Stimulated activated CD4-positive, alpha-beta T cell treated with anti-CD3 and anti-CD28 coated beads, Interleukin-12 subunit alpha, Interleukin-12 subunit beta, amount 100 ng/mL, for 48 hours (primary cell): Measurements from ENCODE around the gene ZC2HC1C.

ENCODE experiments used
- DNase-seq, 3 donors: peaks; one replicate each; pipeline ENCODE4 v3.0.0-alpha.2; 2020; ENCODE audit warnings: low read depth in 2 of 3, low spot score in 1 of 3

ZC2HC1C gene

DNA sequence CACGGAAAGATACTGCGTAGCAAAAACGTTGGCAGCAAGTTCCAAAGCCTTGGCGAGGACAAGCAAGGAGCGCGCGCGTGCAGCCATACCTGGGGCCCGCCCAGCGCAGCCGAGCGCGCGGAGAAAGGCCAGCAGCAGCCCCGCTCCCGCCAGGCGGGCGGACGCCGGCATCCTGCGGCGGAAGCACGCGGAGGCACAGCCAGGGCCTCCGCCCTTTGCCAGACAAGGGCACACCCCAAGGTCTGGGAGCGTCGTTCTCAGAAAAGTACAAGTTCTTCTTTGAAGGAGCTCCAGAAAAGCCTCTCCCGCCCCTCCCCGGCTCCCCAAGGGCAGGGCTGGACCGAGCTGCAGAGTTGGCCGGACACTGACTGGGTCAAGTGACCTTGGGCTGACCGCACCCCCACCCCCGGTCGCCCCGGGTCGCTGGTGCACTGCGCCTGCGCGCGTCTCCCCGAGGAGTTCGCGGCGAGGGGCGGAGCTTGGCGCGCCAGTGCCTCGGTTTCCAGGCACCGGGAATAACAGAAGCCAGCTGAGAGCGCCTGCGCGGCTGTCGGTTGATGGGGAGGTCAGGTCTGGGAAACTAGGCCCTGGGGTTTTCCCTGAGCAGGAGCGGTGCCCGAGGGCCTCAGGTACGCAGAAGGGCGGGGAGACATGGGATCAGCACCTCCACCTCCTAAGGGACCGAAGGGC, at the start of gene ZC2HC1C:
ZC2HC1C (plus strand) TSS at position 521 of the 690 bp plus-strand sequence. CDS start 933 bp downstream, outside the sequence.
- peak; percentile 45 to 76 (median 58) for DNase-seq

DNA sequence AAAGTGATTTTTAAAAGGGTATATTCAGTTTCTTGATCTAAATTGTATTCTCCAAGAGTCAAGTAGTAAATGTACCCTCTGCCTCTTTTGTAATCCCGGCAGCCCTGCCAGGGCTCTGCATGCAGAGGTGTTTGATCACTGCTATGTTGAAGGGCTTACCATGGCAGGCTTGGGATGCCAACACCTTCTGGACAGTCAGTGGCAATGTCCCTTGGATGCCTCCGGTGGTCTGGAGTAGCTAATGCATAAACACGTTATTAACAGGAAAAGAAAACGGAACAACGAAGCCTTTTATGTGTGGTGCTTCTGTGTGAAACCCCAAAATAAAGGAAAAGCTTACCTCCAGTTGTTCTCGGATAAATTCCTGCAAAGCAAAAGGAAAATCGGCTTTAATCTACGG, 46.8 kb upstream of the ZC2HC1C start:
- no peak for DNase-seq

DNA sequence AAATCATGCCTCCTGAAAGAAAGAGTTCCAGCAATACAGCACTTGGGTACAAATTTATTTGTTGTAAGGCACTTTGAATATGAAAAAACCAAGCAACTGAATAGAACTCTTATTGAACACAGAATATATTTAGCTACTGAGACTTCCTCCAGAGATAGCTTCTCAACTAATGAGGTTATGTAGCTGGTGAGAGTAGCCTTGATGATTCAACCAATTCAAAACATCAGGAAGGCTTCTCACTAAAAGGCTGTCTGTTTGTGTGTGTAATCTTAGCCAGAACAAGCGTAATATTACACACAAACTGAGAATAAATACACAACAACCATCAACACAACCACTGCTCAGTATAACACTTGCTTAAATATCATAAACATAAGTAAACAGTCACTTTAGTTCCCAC, 46.3 kb upstream of the ZC2HC1C start:
- no peak for DNase-seq

DNA sequence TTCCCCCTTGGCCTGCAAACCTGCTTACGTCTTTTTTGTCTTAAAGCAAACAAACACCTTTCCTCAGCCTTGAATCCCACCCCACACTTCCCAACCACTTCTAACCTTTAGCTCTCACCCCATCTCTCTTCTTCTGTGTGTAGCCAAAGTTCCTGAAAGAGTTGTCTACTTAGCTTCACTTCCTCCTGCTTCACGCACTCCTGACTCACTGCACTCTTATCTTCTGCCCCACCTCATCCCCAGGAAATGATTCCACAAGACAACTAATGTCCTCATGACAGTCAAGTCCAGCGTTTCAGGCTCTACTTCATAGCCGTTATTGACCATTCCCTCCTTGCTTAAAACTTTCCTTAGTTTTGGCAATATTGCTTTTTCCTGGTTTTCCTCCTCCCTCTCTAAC, 44.4 kb upstream of the ZC2HC1C start:
- no peak for DNase-seq

- no peak for DNase-seq
These were observed 43.6 kb upstream of the ZC2HC1C start for GRCh38 chr14:75025876-75026275.

DNA sequence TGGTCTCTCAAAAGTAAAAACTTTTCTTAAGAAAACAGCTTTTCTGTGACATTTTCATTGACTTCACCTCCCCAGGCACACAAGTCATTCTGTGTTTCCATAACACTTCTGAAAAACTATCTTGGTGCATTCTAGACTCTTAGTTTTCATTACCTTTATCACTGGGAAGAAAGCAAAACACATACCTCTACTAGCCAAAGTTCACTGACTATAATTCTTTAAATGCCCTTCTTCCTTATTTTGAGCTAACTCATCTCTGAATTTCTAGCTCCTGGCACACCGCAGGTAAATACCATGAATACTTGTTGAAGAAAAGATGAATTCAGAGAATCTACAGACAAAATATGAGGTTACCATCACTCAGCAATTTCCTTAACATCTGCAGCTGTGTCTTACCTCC, 39.3 kb upstream of the ZC2HC1C start:
- DNase-seq = no peak

- DNase-seq = no peak
These were observed 36.5 kb upstream of the ZC2HC1C start for GRCh38 chr14:75032939-75033338.

GRCh38 chr14:75040507-75040906, 28.9 kb upstream of the ZC2HC1C start:
- no peak for DNase-seq

- DNase-seq = no peak
These were observed 28.5 kb upstream of the ZC2HC1C start for GRCh38 chr14:75040959-75041358.

DNA sequence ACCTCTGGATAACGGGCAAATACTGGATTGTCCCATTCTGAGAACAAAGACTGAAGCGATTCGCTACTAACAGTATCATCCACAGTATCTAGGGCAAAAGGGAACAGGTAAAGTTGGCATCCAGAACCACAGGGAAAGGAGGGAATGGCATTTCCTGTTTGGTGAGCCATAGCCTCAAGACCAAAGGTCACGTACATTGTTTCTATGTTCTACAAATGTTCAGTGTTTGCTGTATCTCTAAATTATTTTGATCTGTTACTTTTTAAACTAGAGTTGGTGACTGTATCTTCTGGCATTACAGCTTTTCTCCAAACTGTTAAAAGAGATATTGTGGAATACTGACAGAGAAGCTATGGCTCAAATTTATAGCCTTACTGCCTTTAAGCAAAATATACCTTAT, 27.8 kb upstream of the ZC2HC1C start:
- DNase-seq = no peak

- no peak for DNase-seq
These were observed 27.4 kb upstream of the ZC2HC1C start for GRCh38 chr14:75042035-75042434.

- no peak for DNase-seq
These were observed 25.1 kb upstream of the ZC2HC1C start for GRCh38 chr14:75044322-75044721.

DNA sequence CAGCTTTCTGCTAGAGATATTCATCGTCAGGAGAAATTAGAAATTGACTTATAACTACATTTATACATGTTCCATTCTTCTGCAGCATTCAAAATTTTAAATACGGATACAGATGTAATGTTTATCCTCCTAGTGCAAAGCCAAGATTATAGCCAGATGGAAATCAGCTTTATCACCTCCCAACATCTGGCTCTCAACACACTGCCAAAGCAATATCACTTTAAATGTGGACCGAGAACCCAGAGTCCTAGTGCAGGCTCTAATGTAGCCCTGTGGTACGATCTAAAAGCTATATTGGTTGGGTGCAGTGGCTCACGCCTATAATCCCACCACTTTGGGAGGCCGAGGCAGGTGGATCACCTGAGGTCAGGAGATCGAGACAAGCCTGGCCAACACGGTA, 24.7 kb upstream of the ZC2HC1C start:
- DNase-seq = no peak

DNA sequence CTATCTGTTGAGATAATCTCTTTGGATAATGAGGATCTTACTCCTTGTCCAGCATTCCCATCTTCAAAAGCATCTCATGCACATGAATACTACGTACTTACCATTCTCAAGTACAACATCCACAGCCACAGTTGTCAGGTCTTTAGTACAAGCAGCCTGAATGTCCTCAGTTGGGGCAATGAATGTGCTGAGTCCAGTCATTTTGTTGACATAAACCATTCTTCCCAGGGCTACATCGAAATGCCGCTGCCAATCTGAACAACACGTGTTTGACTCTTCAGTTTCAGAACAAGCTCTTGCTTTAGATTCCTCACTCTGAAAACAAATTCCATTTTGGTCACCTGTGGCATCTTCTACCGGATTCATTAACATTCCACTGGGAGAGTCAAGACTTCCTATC, 23.2 kb upstream of the ZC2HC1C start:
- no peak for DNase-seq

DNA sequence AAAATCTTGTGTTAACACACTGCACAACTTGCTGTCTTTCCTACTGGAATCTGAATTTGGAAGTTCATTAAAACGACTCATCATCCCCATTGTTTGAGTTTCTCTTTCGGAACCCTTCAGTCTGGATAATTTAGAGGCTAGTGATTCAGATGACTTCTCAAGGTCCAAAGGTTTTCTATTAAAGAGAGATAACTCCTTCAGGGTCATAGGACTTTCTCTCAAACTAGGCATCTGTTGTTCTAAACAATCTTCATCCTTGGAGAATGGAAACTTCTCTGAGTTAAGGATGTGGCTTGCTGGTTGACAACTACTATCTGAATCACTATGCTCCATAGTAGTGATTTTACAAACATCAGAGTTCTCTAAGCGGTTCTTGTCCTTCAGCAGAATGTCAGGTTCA, 22.5 kb upstream of the ZC2HC1C start:
- DNase-seq = no peak

DNA sequence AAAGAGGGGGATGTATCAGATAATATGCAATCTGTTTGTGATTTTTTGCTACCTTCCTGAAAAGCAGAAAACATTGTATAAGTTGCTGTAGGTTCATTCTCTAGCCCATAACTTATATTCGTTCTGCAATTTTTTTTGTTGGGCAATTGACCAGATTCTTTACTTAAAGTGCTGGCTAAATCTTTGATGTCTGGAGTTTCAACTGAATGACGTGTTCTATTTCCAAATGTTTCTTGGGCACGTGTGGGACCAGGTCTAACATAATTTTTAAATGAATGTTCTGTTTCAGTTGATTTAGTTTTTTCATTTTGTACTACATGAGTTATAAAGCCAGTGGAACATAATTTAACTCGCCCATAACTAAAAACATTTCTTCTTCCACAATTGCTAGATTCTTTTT, 21.9 kb upstream of the ZC2HC1C start:
- no peak for DNase-seq

- no peak for DNase-seq
These were observed 21.3 kb upstream of the ZC2HC1C start for GRCh38 chr14:75048101-75048500.

- no peak for DNase-seq
These were observed 20.3 kb upstream of the ZC2HC1C start for GRCh38 chr14:75049136-75049535.

DNA sequence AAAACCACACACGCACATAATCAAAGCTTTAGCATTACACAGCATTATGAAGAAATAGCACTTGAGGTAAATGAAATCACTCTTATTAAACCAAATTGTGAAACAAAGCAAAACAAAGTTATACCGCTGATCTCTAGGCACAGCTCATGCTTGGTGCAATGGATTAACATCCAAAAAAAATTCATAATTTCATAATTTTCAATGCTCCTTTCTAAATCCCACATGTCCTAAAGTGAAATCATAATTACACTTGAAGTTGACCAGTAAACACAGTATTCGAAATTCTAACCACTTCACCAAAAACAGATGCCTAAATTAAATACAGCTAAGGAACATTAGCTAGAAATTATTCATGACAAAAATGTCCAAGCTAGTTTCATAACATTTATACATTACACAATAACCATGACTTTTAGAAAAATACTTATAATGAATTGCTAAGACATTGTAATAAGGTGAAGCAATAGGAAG, 19.7 kb upstream of the ZC2HC1C start:
- no peak for DNase-seq

- peak; percentile 56 to 74 (median 58) for DNase-seq
These were observed 18.4 kb upstream of the ZC2HC1C start, which contains the start of gene MLH3 for GRCh38 chr14:75050852-75051555. MLH3 (minus strand) TSS chr14:75051467; CDS start chr14:75049655, 1,812 bp downstream.

DNA sequence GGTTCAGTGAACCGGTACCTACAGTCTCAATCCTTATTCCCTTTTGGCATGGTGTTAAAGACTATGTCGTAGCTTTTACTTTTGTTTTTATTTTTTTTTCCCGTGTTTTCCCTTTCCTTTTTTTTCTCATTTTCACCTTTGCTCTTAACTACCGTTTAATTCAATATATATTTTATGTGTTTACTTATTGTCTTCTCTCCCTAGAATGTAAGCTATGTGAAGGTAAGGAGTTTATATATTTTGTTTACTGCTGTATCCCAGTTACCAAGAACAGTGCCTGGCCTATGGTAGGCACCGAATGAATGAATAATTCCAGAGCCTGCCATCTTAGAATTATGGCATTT, 17.9 kb upstream of the ZC2HC1C start:
- DNase-seq = no peak

- DNase-seq = no peak
These were observed 15.8 kb upstream of the ZC2HC1C start for GRCh38 chr14:75053396-75054291.
